ENCODE data around the gene VASH1. TPM values are rescaled to one million over a fixed set of nuclear protein-coding genes. Genes with fewer than 3 reads are reported as not detected.

The VASH1 gene
- total RNA-seq, 4 donors from 2014 or later, result 1.9 to 7.5 (median 3.6) TPM

DNA sequence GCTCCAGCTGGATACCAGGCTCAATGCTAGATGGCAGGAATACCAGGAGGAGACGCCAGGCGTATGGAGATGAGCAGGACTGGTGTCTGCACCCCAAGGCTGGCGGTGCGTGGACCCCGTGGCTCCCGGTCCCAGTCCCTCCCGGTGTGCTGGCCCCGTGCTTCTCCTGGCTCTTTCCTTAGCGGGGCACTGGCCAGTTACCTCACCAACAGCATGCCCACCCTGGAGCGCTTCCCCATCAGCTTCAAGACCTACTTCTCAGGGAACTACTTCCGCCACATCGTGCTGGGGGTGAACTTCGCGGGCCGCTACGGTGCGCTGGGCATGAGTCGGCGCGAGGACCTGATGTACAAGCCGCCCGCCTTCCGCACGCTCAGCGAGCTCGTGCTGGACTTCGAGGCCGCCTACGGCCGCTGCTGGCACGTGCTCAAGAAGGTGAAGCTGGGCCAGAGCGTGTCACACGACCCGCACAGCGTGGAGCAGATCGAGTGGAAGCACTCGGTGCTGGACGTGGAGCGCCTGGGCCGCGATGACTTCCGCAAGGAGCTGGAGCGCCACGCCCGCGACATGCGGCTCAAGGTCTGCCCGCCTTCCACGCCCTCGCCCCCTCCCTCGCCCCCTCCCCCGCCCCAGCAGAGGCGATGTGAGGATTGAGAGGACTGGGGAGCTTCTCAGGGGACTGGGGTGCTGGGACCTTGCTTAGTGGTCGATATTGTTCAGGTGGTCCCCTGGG is 14.6 kb downstream of the VASH1 start:
- intact Hi-C loops (cut with DNase I; ENCODE audit: low total_unique reads), result no loop called here
- WGBS, 2 donors (ENCODE audit: low coverage in 1 of 2), result 91 to 100% methylated on average over 1 to 52 of the region's 54 CpGs
- no peak overlapping the region for H3K27ac ChIP-seq
- no peak overlapping the region for H3K4me3 ChIP-seq
- peaks cover 0 to 16% (median 4%) of the 10 kb centered on the region in 4 donors for H3K4me1 ChIP-seq
- DNase-seq, result no peak
- TF ChIP-seq POLR2A (IDR thresholded peaks at IDR 0.05) (no peak), EP300 (IDR thresholded peaks at IDR 0.05; ENCODE audit: low read depth) (no peak), POLR2AphosphoS5 (IDR thresholded peaks at IDR 0.05) (no peak)
- TF ChIP-seq, protein P1, sequence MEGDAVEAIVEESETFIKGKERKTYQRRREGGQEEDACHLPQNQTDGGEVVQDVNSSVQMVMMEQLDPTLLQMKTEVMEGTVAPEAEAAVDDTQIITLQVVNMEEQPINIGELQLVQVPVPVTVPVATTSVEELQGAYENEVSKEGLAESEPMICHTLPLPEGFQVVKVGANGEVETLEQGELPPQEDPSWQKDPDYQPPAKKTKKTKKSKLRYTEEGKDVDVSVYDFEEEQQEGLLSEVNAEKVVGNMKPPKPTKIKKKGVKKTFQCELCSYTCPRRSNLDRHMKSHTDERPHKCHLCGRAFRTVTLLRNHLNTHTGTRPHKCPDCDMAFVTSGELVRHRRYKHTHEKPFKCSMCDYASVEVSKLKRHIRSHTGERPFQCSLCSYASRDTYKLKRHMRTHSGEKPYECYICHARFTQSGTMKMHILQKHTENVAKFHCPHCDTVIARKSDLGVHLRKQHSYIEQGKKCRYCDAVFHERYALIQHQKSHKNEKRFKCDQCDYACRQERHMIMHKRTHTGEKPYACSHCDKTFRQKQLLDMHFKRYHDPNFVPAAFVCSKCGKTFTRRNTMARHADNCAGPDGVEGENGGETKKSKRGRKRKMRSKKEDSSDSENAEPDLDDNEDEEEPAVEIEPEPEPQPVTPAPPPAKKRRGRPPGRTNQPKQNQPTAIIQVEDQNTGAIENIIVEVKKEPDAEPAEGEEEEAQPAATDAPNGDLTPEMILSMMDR (IDR thresholded peaks at IDR 0.05), result no peak
- no peaks in the 10 kb centered on the region for H3K27me3 ChIP-seq
- no peaks in the 10 kb centered on the region for H3K36me3 ChIP-seq
- in situ Hi-C loops (cut with MboI; ENCODE audit: low pct_ligation_motif_present in 1 of 4, low pct_unique_long_range_greater_than_20kb in 1 of 4, low sequenced_read_pairs in 3 of 4), result no loop called here
- no peaks in the 10 kb centered on the region for H3K9me3 ChIP-seq

- DNase-seq, result no peak
- no peak overlapping the region for H3K27ac ChIP-seq
- H3K36me3 ChIP-seq, result no peaks in the 10 kb centered on the region
- intact Hi-C loops (cut with DNase I; ENCODE audit: low total_unique reads) (no loop called here), in situ Hi-C loops (cut with MboI; ENCODE audit: low pct_ligation_motif_present in 1 of 4, low pct_unique_long_range_greater_than_20kb in 1 of 4, low sequenced_read_pairs in 3 of 4) (no loop called here)
- no peaks in the 10 kb centered on the region for H3K27me3 ChIP-seq
- TF ChIP-seq EP300 (IDR thresholded peaks at IDR 0.05; ENCODE audit: low read depth), result no peak
- no peak for TF ChIP-seq POLR2AphosphoS5 (IDR thresholded peaks at IDR 0.05)
- TF ChIP-seq, protein P1 (IDR thresholded peaks at IDR 0.05), result no peak
- TF ChIP-seq POLR2A (IDR thresholded peaks at IDR 0.05), result no peak
- no peaks in the 10 kb centered on the region for H3K9me3 ChIP-seq
- H3K4me3 ChIP-seq, result no peak overlapping the region
- peaks cover 0 to 16% (median 4%) of the 10 kb centered on the region in 4 donors for H3K4me1 ChIP-seq
- 74 to 83% methylated on average over 4 to 10 of the region's 10 CpGs for WGBS, 2 donors (ENCODE audit: low coverage in 1 of 2)
These were observed 15.4 kb downstream of the VASH1 start for GRCh38 chr14:76776428-76777251.

DNA sequence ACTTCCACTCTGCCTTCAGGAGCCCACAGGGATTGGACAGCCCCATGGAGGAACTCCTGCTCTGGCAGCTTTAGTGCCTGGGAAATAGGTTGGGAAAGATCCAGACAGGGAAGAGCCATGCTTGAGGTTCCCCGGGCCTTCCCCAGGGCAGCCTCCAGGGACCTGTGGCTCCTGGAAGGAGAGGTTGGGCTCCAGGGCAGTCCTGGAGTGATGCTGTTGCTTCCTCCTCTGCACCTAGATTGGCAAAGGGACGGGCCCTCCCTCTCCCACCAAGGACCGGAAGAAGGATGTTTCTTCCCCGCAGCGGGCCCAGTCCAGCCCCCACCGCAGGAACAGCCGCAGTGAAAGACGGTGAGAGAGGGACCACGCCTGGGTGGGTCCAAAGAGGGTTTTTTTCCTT is 16.5 kb downstream of the VASH1 start:
- no peaks in the 10 kb centered on the region for H3K27me3 ChIP-seq
- intact Hi-C loops (cut with DNase I; ENCODE audit: low total_unique reads) (no loop called here), in situ Hi-C loops (cut with MboI; ENCODE audit: low pct_ligation_motif_present in 1 of 4, low pct_unique_long_range_greater_than_20kb in 1 of 4, low sequenced_read_pairs in 3 of 4) (no loop called here)
- 76 to 91% methylated on average over 6 to 9 of the region's 9 CpGs for WGBS, 2 donors (ENCODE audit: low coverage in 1 of 2)
- no peak overlapping the region for H3K27ac ChIP-seq
- no peaks in the 10 kb centered on the region for H3K36me3 ChIP-seq
- H3K4me3 ChIP-seq, result no peak overlapping the region
- H3K9me3 ChIP-seq, result no peaks in the 10 kb centered on the region
- no peak for TF ChIP-seq POLR2A (IDR thresholded peaks at IDR 0.05)
- H3K4me1 ChIP-seq, result peaks cover 0 to 15% (median 4%) of the 10 kb centered on the region in 4 donors
- no peak for DNase-seq

DNA sequence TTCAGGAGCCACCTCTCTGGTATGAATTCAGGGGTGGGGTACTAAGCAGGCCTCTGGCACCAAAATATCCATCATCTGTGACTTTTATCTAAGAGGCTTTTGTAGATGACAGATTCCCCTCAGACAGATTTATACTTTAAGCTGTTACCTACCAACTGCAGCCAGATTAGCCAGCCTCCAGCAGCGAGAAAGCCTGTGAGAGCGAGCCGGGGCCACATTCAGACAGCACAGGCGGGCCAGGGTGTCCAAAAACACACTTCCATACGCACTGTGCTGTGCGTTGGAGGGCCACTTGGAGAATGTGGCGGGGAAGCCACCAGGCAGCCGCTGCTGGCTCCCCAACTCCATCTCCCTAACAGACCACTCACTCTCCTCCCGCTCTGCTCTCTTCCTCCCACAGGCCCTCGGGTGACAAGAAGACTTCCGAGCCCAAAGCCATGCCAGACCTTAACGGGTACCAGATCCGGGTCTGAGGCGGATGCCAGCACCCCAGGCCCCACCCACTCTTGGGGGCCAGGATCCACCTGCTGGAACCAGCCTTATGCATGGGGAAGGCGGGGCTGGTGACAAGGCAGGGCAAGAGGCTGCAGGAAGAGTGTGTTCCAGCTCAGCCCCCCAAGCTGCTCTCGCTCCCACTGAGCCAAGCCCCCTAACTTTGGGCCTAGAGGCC is 17.4 kb downstream of the VASH1 start:
- Histone ChIP-seq H3K4me1 (peaks cover 0 to 11% (median 0%) of the 10 kb centered on the region in 4 donors), H3K27me3 (no peaks in the 10 kb centered on the region), H3K36me3 (no peaks in the 10 kb centered on the region), H3K9me3 (no peaks in the 10 kb centered on the region), H3K27ac (no peak overlapping the region), H3K4me3 (no peak overlapping the region)
- WGBS, 2 donors (ENCODE audit: low coverage in 1 of 2), result 89% methylated on average over 16 of the region's 16 CpGs; no CpG with 5 or more reads in 1 of the 2 donors
- in situ Hi-C loops (cut with MboI; ENCODE audit: low pct_ligation_motif_present in 1 of 4, low pct_unique_long_range_greater_than_20kb in 1 of 4, low sequenced_read_pairs in 3 of 4) (no loop called here), intact Hi-C loops (cut with DNase I; ENCODE audit: low total_unique reads) (no loop called here)
- no peak for DNase-seq
- TF ChIP-seq POLR2AphosphoS5 (IDR thresholded peaks at IDR 0.05), result no peak
- TF ChIP-seq EP300 (IDR thresholded peaks at IDR 0.05; ENCODE audit: low read depth), result no peak
- TF ChIP-seq, protein P1 (IDR thresholded peaks at IDR 0.05), result no peak
- TF ChIP-seq POLR2A (IDR thresholded peaks at IDR 0.05), result no peak
